Activated CD4-positive, CD25-positive, alpha-beta regulatory T cell treated with anti-CD3 and anti-CD28 coated beads, Interleukin-2, amount 50 U/mL, for 72 hours (primary cell): ENCODE data around the gene CARNS1.
A peak's percentile ranks its signal among the peaks of the same experiment; 100 is the strongest.
"Not testable (repeated sequence)": the region's sequence is repeated elsewhere in the genome, so short reads cannot be mapped to it uniquely, and the experiment has no call there.

Source experiments
- DNase-seq: peaks from one replicate; pipeline ENCODE4 v3.0.0; 2021

Gene CARNS1

DNA sequence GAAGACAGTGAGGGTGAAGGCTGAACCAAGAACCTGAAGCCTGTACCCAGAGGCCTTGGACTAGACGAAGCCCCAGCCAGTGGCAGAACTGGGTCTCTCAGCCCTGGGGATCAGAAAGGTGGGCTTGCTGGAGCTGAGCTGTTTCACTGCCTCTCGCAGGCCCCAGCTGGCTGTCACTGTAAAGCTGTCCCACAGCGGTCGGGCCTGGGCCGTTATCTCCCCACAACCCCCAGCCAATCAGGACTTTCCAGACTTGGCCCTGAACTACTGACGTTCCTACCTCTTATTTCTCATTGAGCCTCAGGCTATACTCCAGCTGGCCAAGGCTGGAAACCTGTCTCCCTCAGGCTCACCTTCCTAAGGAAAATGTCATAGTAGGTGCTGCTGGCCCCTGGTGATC is 17.9 kb upstream of the CARNS1 start:
- DNase-seq: no peak

DNA sequence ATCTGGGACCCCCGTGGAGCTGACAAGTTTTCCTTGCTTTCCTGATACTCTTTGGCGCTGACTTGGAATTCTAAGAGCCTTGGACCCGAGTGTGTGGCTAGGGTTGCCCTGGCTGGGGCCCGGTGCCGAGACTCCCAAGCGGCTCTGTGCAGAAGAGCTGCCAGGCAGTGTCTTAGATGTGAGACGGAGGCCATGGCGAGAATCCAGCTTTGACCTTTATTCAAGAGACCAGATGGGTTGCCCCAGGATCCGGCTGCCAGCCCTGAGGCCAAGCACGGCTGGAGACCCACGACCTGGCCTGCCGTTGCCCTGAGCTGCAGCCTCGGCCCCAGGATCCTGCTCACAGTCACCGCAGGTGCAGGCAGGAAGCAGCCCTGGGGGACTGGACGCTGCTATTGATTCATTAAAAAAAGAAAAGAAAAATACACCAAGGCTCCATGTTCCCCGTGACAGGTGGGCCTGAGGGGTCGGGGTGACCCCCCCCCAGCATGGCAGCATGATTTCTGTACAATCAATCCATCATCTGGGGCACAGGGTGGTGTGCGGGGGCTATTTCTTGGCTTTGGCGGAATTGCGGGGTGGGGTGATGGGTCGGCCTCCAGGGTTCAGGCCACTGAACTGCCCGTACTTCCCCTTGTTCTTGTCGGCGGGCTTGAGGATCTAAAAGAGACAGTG is 17.4 kb upstream of the CARNS1 start:
- DNase-seq: no peak

DNA sequence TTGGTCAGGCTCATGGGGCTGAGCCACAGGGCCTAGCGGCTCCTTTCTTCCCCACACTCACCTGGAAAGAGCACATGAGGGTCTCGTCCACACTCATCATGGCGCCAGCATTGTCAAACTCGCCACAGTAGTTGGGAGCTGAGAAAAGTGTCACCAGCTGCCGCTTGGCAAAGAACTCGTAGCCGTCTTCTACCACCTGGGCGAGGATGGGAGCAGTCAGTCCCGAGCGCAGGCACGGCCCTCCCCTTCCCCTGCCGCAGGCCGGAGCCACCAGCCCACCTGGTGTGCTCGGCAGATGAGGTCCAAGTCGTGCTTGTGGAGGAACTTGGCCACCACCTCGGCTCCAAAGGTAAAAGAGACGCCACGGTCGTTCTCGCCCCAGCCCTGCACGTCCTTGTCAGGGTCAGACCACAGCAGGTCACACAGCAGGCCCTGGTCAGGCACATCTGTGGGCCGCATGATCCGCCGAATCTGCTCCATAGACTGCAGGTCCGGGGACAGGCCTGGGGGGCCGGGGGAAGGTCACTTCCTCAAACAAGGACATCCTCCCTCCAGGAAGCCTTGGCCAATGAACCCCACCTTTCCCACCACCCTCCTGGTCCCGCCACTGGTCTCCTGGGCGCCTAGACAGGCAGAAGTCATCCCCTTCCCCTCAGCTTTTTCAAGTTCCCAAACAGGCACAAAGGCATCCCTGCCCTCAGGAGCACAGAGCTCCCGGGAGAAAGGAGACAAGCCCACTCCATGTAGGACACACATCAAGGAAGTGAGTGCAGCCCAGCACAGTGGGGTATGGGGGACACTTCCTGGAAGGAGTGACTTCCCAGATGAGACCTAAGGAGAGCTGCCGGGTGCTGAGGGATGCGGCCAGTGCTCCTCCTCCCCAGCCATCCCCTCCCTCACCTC is 16.6 kb upstream of the CARNS1 start:
- DNase-seq: no peak

- no peak for DNase-seq
Measured at GRCh38 chr11:67400251-67400941, 15.1 kb upstream of the CARNS1 start.

DNA sequence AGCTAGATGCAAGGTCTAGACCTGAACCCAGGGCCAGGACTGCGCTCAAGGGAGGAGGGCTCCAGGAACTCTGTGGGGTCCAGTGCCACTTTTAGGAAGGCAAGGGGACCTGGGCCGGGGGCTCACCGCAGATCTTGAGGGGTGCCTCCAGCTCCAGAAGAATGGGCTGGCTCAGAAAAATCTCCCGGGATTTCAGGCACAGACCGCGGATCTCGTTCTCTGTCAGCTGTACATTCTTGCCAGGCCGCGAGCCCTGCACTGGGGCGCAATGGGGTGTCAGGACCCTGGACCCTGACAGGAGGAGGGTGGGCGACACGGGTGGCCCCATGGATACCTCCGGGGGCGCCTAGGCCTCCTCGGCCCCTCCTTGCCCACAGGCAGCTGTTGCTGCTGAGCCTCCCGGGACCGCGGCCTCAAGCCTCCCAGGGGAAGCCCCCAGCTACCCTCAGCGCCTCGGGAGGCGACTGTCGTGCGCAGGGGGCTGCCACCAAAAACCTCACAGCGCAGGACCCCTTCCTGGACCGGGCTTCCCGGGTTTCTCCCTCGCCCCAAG is 14.5 kb upstream of the CARNS1 start:
- DNase-seq: no peak

- peak; percentile 91 for DNase-seq
Measured at GRCh38 chr11:67401495-67402191, 13.8 kb upstream of the CARNS1 start, which contains the start of gene PPP1CA. Gene PPP1CA, minus strand, starts transcription at chr11:67401858. Its CDS starts 76 bp downstream, at chr11:67401782.

DNA sequence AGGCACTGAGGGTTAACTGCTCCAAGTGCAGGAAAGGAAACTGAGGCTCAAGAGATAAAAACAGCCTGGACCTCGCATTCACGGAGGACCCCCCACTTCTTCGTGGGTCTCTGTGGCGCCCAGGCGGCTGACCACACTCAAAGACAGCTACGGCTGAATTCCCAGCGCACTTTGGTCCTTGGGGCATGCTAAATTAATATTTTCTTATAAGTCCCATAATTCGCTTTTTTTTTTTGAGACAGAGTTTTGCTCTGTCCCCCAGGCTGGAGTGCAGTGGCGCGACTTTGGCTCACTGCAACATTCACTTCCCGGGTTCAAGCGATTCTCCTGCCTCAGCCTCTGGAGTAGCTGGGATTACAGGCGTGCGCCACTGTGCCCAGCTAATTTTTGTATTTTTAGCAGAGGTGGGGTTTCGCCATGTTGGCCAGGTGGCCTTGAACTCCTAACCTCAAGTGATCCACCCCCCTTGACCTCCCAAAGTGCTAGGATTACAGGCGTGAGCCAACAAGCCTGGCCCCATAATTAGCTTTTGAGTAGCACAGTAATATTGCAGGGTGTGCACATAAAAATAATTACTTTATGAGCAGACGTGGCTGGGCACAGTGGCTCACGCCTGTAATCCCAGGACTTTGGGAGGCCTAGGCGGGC is 13.2 kb upstream of the CARNS1 start:
- DNase-seq: not testable (repeated sequence)

GRCh38 chr11:67403085-67403484 is 12.4 kb upstream of the CARNS1 start:
- not testable (repeated sequence) for DNase-seq

- no peak for DNase-seq
Measured at GRCh38 chr11:67404515-67405195, 10.8 kb upstream of the CARNS1 start.

GRCh38 chr11:67405196-67405567 is 10.3 kb upstream of the CARNS1 start:
- no peak for DNase-seq

- no peak for DNase-seq
Measured at GRCh38 chr11:67405688-67406339, 9.7 kb upstream of the CARNS1 start.

- no peak for DNase-seq
Measured at GRCh38 chr11:67406420-67406968, 9.0 kb upstream of the CARNS1 start.

GRCh38 chr11:67406969-67407687 is 8.3 kb upstream of the CARNS1 start:
- no peak for DNase-seq

GRCh38 chr11:67407688-67408163 is 7.8 kb upstream of the CARNS1 start:
- no peak for DNase-seq

- DNase-seq: no peak
Measured at GRCh38 chr11:67408437-67409200, 6.9 kb upstream of the CARNS1 start.

DNA sequence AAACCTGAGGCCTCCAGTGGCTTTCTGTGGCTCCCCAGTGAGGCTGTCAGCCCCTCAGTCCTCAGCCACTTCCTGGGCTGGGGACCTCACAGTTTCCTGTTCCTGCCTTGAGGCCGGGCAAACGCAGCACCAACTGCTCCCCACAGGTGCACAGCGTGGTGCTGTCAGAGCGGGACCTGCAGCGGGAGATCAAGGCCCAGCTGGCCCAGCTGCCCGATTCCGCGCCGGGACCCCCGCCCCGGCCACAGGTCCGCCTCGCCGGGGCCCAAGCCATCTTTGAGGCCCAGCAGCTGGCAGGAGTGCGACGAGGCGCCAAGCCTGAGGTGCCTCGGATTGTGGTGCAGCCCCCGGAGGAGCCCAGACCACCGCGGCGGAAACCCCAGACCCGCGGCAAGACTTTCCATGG is 6.2 kb upstream of the CARNS1 start:
- peak; percentile 65 for DNase-seq

- no peak for DNase-seq
Measured at GRCh38 chr11:67409781-67410368, 5.6 kb upstream of the CARNS1 start.

GRCh38 chr11:67410369-67410831 is 5.1 kb upstream of the CARNS1 start:
- DNase-seq: no peak
